NCI-H1092 treated with DMSO at 0.1 percent for 48 hours (cell line): ENCODE results near the gene SLC16A7.

ENCODE experiments used
- DNase-seq: peaks from one replicate; lab custom pipeline; 2025; lab: John Stamatoyannopoulos, UW

SLC16A7 gene

GRCh38 chr12:59668674-59669073, 72.8 kb downstream of the SLC16A7 start:
- no peak for DNase-seq

GRCh38 chr12:59672273-59672672, 76.4 kb downstream of the SLC16A7 start:
- no peak for DNase-seq

GRCh38 chr12:59675461-59675860, 79.6 kb downstream of the SLC16A7 start:
- DNase-seq = no peak

- DNase-seq = no peak
These were observed 82.0 kb downstream of the SLC16A7 start for GRCh38 chr12:59677857-59678256.

- DNase-seq = no peak
These were observed 83.1 kb downstream of the SLC16A7 start for GRCh38 chr12:59678759-59679411.

- no peak for DNase-seq
These were observed 93.9 kb downstream of the SLC16A7 start for GRCh38 chr12:59689776-59690175.

- no peak for DNase-seq
These were observed 99.5 kb downstream of the SLC16A7 start for GRCh38 chr12:59695379-59695778.

GRCh38 chr12:59698600-59698999, 102.8 kb downstream of the SLC16A7 start:
- DNase-seq = no peak

GRCh38 chr12:59699421-59700152, 103.8 kb downstream of the SLC16A7 start:
- DNase-seq = no peak

GRCh38 chr12:59700153-59700450, 104.3 kb downstream of the SLC16A7 start:
- DNase-seq = no peak

GRCh38 chr12:59708064-59708463, 112.2 kb downstream of the SLC16A7 start:
- no peak for DNase-seq

GRCh38 chr12:59708484-59708883, 112.7 kb downstream of the SLC16A7 start:
- DNase-seq = no peak

- DNase-seq = no peak
These were observed 114.3 kb downstream of the SLC16A7 start for GRCh38 chr12:59710004-59710628.

- no peak for DNase-seq
These were observed 115.1 kb downstream of the SLC16A7 start for GRCh38 chr12:59710964-59711363.

GRCh38 chr12:59715434-59715833, 119.6 kb downstream of the SLC16A7 start:
- DNase-seq = no peak

- no peak for DNase-seq
These were observed 120.2 kb downstream of the SLC16A7 start for GRCh38 chr12:59716043-59716442.

- no peak for DNase-seq
These were observed 121.6 kb downstream of the SLC16A7 start for GRCh38 chr12:59717436-59717835.

GRCh38 chr12:59719701-59720100, 123.9 kb downstream of the SLC16A7 start:
- no peak for DNase-seq

GRCh38 chr12:59723520-59723919, 127.7 kb downstream of the SLC16A7 start:
- DNase-seq = no peak

- no peak for DNase-seq
These were observed 128.3 kb downstream of the SLC16A7 start for GRCh38 chr12:59724011-59724695.

- DNase-seq = no peak
These were observed 137.4 kb downstream of the SLC16A7 start for GRCh38 chr12:59733200-59733599.

GRCh38 chr12:59734371-59734770, 138.5 kb downstream of the SLC16A7 start:
- DNase-seq = no peak

- DNase-seq = no peak
These were observed 139.4 kb downstream of the SLC16A7 start for GRCh38 chr12:59735231-59735630.
